D721Med (cell line): Measurements from ENCODE around the gene SLC25A30.
"Not testable (repeated sequence)": the region's sequence is repeated elsewhere in the genome, so short reads cannot be mapped to it uniquely, and the experiment has no call there.

Source experiments
- DNase-seq: peaks from one replicate; pipeline ENCODE4 v3.0.0; 2011; ENCODE audit warnings: low spot score; ENCODE audit not compliant: insufficient read length
- FAIRE-seq: peaks from 2 replicates; lab custom pipeline; 2011; peaks lifted over from hg19 to GRCh38; lab: Jason Lieb, UNC
- TF ChIP-seq, protein P1 (sequence below): IDR thresholded peaks from 2 replicates; pipeline ENCODE4 v1.5.1; 2012; ENCODE audit warnings: mild to moderate bottlenecking, control low read depth; ENCODE audit not compliant: insufficient read depth; ENCODE audit errors: missing control alignments

SLC25A30 gene

DNA sequence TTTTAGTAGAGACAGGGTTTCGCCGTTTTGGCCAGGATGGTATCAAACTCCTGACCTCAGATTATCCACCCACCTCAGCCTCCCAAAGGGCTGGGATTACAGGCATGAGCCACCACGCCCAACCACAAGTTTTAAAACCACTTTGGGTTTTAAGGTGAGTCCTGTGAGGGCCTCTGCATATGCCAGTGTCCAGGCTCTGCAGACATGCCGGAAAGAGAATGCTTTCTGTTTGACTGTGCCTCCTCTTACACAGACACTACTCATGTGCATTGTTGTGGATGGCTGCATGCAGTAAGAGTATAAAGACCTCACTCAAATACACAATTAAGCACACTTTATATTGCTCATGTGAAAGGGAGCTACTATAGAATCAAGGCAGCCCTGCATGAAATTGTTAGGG lies 20.8 kb upstream of the SLC25A30 start:
- FAIRE-seq: no peak
- TF ChIP-seq, protein P1, sequence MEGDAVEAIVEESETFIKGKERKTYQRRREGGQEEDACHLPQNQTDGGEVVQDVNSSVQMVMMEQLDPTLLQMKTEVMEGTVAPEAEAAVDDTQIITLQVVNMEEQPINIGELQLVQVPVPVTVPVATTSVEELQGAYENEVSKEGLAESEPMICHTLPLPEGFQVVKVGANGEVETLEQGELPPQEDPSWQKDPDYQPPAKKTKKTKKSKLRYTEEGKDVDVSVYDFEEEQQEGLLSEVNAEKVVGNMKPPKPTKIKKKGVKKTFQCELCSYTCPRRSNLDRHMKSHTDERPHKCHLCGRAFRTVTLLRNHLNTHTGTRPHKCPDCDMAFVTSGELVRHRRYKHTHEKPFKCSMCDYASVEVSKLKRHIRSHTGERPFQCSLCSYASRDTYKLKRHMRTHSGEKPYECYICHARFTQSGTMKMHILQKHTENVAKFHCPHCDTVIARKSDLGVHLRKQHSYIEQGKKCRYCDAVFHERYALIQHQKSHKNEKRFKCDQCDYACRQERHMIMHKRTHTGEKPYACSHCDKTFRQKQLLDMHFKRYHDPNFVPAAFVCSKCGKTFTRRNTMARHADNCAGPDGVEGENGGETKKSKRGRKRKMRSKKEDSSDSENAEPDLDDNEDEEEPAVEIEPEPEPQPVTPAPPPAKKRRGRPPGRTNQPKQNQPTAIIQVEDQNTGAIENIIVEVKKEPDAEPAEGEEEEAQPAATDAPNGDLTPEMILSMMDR: no peak

DNA sequence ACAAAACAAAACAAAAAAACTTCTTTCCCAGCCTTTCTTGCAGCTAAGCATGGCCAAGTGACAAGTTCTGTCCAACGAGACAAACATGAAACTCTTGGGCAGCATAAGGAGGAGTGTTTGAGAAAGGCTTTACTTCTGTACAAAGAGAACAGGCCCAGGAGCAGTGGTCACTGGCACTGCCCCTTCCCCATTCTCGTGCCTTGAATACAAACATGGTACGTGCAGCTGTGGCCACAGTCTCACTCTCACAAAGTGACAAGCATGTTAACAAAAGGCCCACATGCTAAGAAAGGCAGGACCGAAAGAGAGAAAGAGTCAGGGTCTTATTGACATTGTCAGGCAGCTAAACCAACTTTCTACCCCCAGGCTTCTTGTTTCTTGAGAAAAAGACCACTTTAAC lies 19.8 kb upstream of the SLC25A30 start:
- FAIRE-seq (no peak), DNase-seq (no peak)
- TF ChIP-seq, protein P1: no peak

More for the DNA sequence above, 20.8 kb upstream of the SLC25A30 start:
- DNase-seq: no peak

DNA sequence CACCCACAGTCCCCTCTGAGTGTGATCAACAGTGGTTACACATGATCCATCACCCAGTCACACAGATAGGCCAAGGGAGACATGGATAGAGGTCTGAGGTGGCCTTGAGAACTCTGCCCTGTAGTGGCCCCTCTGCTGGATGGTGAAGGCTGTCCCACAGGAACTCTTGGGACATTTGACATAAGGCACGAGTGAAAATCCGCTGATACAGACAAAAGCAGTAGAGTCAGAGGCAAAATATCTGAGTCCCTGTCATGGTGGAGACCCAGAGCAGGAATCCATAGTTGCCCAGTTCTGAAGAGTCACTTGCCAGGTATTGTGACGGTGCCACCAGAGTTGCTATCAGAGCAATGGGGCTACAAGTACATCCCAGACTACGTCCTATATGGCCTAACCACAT lies 18.8 kb upstream of the SLC25A30 start:
- TF ChIP-seq, protein P1: no peak
- FAIRE-seq (no peak), DNase-seq (no peak)

DNA sequence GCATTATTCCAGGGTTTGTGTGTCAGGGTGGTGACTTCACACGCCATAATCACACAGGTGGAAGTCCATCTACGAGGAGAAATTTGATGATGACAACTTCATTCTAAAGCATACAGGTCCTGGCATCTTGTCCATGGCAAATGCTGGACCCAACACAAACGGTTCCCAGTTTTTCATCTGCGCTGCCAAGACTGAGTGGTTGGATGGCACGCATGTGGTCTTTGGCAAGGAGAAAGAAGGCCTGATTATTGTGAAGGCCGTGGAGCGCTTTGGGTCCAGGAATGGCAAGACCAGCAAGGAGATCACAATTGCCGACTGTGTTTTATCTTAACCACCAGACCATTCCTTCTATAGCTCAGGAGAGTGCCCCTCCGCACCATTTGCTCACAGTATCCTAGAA lies 18.2 kb upstream of the SLC25A30 start:
- DNase-seq: no peak
- TF ChIP-seq, protein P1: no peak
- no peak for FAIRE-seq

DNA sequence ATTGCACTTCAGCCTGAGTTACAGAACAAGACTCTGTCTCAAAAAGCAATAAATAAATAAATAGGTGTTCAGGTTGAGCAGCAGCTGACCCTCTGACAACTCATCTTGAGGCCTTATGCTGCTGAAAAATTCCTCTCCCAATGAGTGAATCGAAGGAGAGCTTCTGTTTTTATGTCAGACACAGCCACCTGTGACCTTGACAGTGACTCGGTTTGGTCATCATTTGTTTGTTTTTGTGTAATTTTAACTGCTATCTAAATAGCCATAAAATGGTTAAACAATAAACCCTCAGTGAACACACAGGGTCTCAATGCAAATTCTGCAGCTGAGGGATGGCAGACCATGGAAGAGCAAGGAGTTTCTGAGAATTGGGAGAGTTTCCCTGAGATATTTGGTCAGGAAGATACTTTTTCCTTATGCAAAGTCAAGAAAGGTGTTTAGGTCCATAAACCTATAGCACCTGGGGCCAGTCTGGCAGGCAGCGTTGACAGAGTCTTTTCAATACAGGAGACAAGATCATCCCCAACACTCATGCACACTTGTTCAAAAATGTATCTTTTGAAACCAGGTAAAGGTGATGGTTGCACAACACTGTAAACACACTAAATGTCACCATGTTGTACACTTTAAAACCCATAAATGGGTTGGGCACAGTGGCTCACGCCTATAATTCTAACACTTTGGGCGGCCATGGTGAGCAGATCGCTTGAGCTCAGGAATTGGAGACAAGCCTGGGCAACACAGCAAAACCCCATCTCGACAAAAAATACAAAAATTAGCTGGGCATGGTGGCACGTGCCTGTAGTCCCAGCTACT lies 16.6 kb upstream of the SLC25A30 start:
- no peak for FAIRE-seq
- no peak for DNase-seq
- TF ChIP-seq, protein P1: no peak

DNA sequence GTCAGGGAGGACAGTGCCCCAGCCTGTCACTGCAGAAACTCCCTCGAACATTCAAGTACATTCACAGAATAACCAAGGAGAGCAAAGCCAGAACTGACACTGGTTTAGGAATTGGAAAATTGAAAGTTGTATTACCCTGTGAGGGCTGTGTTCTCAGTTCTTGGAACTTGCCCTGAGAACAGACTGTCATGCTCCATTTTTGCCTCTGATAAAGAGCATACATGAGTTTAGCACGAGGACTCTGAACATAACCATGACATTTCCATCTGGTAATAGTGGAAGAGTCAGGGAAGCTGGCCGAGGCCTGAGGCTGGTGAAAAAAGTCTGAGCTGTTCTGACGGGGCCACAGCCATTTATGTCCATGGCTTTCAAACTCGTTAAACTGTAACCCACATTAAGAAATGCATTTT lies 15.2 kb upstream of the SLC25A30 start:
- DNase-seq: no peak
- no peak for FAIRE-seq
- TF ChIP-seq, protein P1: no peak

DNA sequence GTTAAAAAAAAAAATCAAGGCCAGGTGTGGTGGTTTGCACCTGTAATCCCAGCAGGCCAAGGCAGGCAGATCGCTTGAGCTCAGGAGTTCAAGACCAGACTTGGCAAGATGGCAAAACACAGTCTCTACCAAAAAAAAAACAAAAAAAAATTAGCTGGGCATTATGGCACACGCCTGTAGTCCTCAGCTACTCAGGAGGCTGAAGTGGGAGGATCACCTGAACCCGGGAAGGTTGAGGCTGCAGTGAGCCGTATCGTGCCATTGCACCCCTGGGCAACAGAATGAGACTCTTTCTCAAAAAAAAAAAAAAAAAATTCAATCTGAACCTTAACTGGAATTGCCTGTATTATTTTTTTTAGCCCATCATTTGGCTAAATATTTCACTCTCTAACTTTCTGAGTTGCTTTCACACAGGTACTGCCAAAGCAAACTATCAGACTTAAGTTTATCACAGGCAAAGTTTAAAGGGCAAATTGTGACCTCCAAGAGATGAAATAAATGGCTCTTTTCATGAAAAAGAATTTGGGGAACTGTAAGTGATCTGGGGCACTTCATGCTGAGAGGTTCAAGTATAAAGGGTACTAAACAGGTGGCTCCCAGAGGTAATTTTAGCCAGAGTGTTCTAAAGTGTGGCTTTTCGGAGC lies 14.7 kb upstream of the SLC25A30 start:
- no peak for DNase-seq
- no peak for FAIRE-seq
- TF ChIP-seq, protein P1: no peak

DNA sequence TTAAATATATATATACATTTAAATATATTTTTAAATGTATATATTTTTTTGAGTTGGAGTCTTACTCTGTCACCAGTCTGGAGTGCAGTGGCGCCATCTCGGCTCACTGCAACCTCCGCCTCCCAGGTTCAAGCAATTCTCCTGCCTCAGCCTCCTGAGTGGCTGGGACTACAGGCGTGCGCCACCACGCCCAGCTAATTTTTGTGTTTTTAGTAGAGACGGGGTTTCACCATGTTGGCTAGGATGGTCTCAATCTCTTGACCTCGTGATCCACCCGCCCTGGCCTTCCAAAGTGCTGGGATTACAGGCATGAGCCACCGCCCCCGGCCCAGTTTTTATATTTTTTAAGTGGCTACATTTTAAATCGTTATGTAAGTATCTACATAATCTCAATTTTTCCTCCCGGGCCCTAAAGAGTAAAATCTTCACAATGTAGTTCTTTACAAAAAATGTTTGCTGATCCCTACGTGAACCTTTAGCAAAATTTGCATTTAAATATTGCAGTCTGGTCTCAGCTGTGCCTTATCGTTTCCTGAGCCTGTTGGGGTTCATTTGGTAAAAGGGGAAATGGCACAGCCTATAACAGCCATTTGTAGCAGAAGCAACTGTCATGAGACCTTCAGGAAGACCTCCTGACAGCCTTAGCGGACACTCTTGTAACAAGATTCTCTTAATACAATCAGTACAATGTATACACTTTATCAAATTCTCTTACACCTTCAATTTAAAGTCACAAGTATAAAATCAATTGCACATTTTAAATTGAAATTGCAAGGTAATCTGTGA lies 8.1 kb upstream of the SLC25A30 start:
- not testable (repeated sequence) for FAIRE-seq, DNase-seq
